GM23338 (cell line): ENCODE data around the gene TEKT5. TPM values are rescaled to one million over a fixed set of nuclear protein-coding genes. Genes with fewer than 3 reads are reported as not detected.

Source experiments
- ATAC-seq: fragments of 200-7000 bp; cut with Tn5 transposase; 3 replicates; pipeline ENCODE4 v1.9.1; 2020
- DNase-seq: peaks from one replicate; pipeline ENCODE4 v3.0.0-alpha.2; 2015; ENCODE audit warnings: low spot score
- H2AFZ ChIP-seq: fragments of 200-600 bp; sonication (generic); 2 replicates; pipeline ENCODE4 v1.8.0; 2016; ENCODE audit warnings: antibody characterized with exemption, mild to moderate bottlenecking, moderate library complexity
- H3F3A ChIP-seq: fragments of 200-600 bp; sonication (generic); replicated peaks from 2 replicates; pipeline ENCODE4 v1.8.0; 2017; ENCODE audit warnings: antibody characterized with exemption, mixed run types, low read depth
- H3K27ac ChIP-seq: fragments of 200-600 bp; sonication (generic); 2 replicates; pipeline ENCODE4 v1.6.1; 2016; ENCODE audit warnings: low read depth
- H3K27me3 ChIP-seq: fragments of 200-600 bp; sonication (generic); 2 replicates; pipeline ENCODE4 v1.8.0; 2016; ENCODE audit warnings: mild to moderate bottlenecking, mixed run types, moderate library complexity; ENCODE audit not compliant: insufficient read depth
- H3K36me3 ChIP-seq: fragments of 200-600 bp; sonication (generic); 2 replicates; pipeline ENCODE4 v1.8.0; 2016; ENCODE audit warnings: mild to moderate bottlenecking; ENCODE audit not compliant: insufficient read depth
- H3K4me1 ChIP-seq: fragments of 200-600 bp; sonication (generic); 2 replicates; pipeline ENCODE4 v1.8.0; 2016; ENCODE audit warnings: mild to moderate bottlenecking, moderate library complexity; ENCODE audit not compliant: insufficient read depth
- H3K4me2 ChIP-seq: fragments of 200-600 bp; sonication (generic); 2 replicates; pipeline ENCODE4 v1.7.1; 2017; ENCODE audit warnings: mixed run types
- H3K4me3 ChIP-seq: fragments of 200-600 bp; sonication (generic); 2 replicates; pipeline ENCODE4 v1.6.1; 2016; ENCODE audit warnings: mixed run types
- H3K79me2 ChIP-seq: fragments of 200-600 bp; sonication (generic); replicated peaks from 2 replicates; pipeline ENCODE4 v1.8.0; 2017; ENCODE audit warnings: mild to moderate bottlenecking; ENCODE audit not compliant: insufficient read depth
- H3K9me2 ChIP-seq: fragments of 200-600 bp; sonication (generic); 2 replicates; pipeline ENCODE4 v1.8.0; 2017; ENCODE audit not compliant: insufficient read depth
- H4K20me1 ChIP-seq: fragments of 200-600 bp; sonication (generic); replicated peaks from 2 replicates; pipeline ENCODE4 v1.8.0; 2017; ENCODE audit warnings: mild to moderate bottlenecking; ENCODE audit not compliant: insufficient read depth
- H3K27ac Mint-ChIP-seq: 2 replicates; pipeline ENCODE4 v1.8.0; 2020; ENCODE audit warnings: inconsistent platforms, mild to moderate bottlenecking, moderate library complexity, mixed read lengths
- H3K27me3 Mint-ChIP-seq: 3 replicates; pipeline ENCODE4 v1.8.0; 2022; ENCODE audit warnings: low read depth, mild to moderate bottlenecking, moderate library complexity, mixed read lengths, inconsistent platforms; ENCODE audit not compliant: insufficient read depth, poor library complexity
- H3K36me3 Mint-ChIP-seq: 3 replicates; pipeline ENCODE4 v1.8.0; 2021; ENCODE audit warnings: low read depth, mild to moderate bottlenecking, inconsistent platforms, moderate library complexity, mixed read lengths
- H3K4me1 Mint-ChIP-seq: 3 replicates; pipeline ENCODE4 v1.8.0; 2020; ENCODE audit warnings: mild to moderate bottlenecking, inconsistent platforms, mixed read lengths
- H3K4me3 Mint-ChIP-seq: 3 replicates; pipeline ENCODE4 v1.8.0; 2021; ENCODE audit warnings: moderate library complexity, mild to moderate bottlenecking, inconsistent platforms, mixed read lengths
- H3K9me3 Mint-ChIP-seq: 3 replicates; pipeline ENCODE4 v1.8.0; 2020; ENCODE audit warnings: moderate library complexity, mild to moderate bottlenecking, inconsistent platforms, mixed read lengths
- CREB1 ChIP-seq: fragments of 250-450 bp; sonication (Bioruptor Pico); IDR thresholded peaks from 2 replicates; pipeline ENCODE4 v1.5.0; 2020; ENCODE audit warnings: low read depth, mild to moderate bottlenecking, moderate library complexity
- CTCF ChIP-seq, 2 experiments: fragments of 200-600 bp in 1 of 2; sonication (generic) in 1 of 2; conservative IDR thresholded peaks; 2 replicates each; pipeline versions ENCODE4 v1.5.1 to v1.6.1; 2016 to 2017; ENCODE audit warnings: antibody characterized with exemption in 2 of 2, low read depth in 2 of 2, mild to moderate bottlenecking in 2 of 2, moderate library complexity in 1 of 2
- ETS1 ChIP-seq: IDR thresholded peaks from 2 replicates; pipeline ENCODE4 v1.6.1; 2016; ENCODE audit warnings: antibody characterized with exemption
- EZH2 ChIP-seq: fragments of 200-600 bp; sonication (generic); IDR thresholded peaks from one replicate; pipeline ENCODE4 v1.8.0; 2017; ENCODE audit warnings: antibody characterized with exemption, mild to moderate bottlenecking, low read depth; ENCODE audit not compliant: unreplicated experiment
- EZH2phosphoT487 ChIP-seq: fragments of 200-600 bp; sonication (generic); IDR thresholded peaks from one replicate; pipeline ENCODE4 v1.8.1; 2018; ENCODE audit warnings: antibody characterized with exemption; ENCODE audit not compliant: unreplicated experiment
- JUNB ChIP-seq: IDR thresholded peaks from one replicate; pipeline ENCODE4 v1.6.1; 2016; ENCODE audit warnings: antibody characterized with exemption; ENCODE audit not compliant: unreplicated experiment
- NANOG ChIP-seq: IDR thresholded peaks from 2 replicates; pipeline ENCODE4 v1.6.1; 2016; ENCODE audit warnings: antibody characterized with exemption, borderline replicate concordance
- POLR2AphosphoS5 ChIP-seq: IDR thresholded peaks from 2 replicates; pipeline ENCODE4 v1.6.1; 2016; ENCODE audit warnings: antibody characterized with exemption, low read depth
- REST ChIP-seq: IDR thresholded peaks from one replicate; pipeline ENCODE4 v1.6.1; 2018; ENCODE audit warnings: antibody characterized with exemption; ENCODE audit not compliant: unreplicated experiment
- STAT1 ChIP-seq: IDR thresholded peaks from one replicate; pipeline ENCODE4 v1.6.1; 2016; ENCODE audit warnings: antibody characterized with exemption; ENCODE audit not compliant: unreplicated experiment
- ZNF114 ChIP-seq: fragments of 250-450 bp; sonication (Bioruptor Pico); IDR thresholded peaks from 2 replicates; pipeline ENCODE4 v1.5.0; 2020; ENCODE audit warnings: mild to moderate bottlenecking, moderate library complexity
- ZNF331 ChIP-seq: fragments of 250-450 bp; sonication (Bioruptor Pico); IDR thresholded peaks from 2 replicates; pipeline ENCODE4 v1.5.0; 2020; ENCODE audit warnings: low read depth, mild to moderate bottlenecking, moderate library complexity
- ZNF462 ChIP-seq: fragments of 250-450 bp; sonication (Bioruptor Pico); IDR thresholded peaks from 2 replicates; pipeline ENCODE4 v1.5.0; 2020; ENCODE audit warnings: mild to moderate bottlenecking, moderate library complexity
- polyA plus RNA-seq: library from polyadenylated mRNA; unstranded; fragments of >200 nt; fragmentation: Nextera tagmentation; extraction: Ambion mirVana; gene quantifications from 2 replicates; pipeline ENCODE4 v1.2.1, GENCODE V29; 2016
- total RNA-seq: library from RNA; depleted of rRNA; stranded (reverse); fragments of >200 nt; shearing (Covaris generic); gene quantifications from 2 replicates; pipeline ENCODE4 v1.2.3, GENCODE V29; 2014

The TEKT5 gene
- total and polyA plus RNA-seq, 2 experiments from 2014 or later, result 0.52 TPM; not detected in 1

- H3K9me3 Mint-ChIP-seq, result no peaks in the 10 kb centered on the region; the same call in 2 of the 3 replicates
- peaks cover 13% of the 10 kb centered on the region for H3K27me3 Mint-ChIP-seq
- TF ChIP-seq REST (no peak), ZNF331 (CRISPR knock-in tag) (no peak), NANOG (no peak), JUNB (no peak), STAT1 (no peak), ZNF114 (CRISPR knock-in tag) (no peak), POLR2AphosphoS5 (no peak), ETS1 (no peak), CTCF (conservative IDR thresholded peaks at IDR 0.05; ENCODE audit: low read depth in 2 of 2) (no peak), EZH2 (no peak), CREB1 (CRISPR knock-in tag) (no peak), ZNF462 (no peak), EZH2phosphoT487 (no peak)
- Histone ChIP-seq H3K4me2 (no peak overlapping the region), H3K4me3 (no peak overlapping the region), H3K79me2 (no peaks in the 10 kb centered on the region), H3K27ac (no peak overlapping the region), H4K20me1 (no peaks in the 10 kb centered on the region), H3K9me2 (no peaks in the 10 kb centered on the region), H3K27me3 (peaks cover 6% of the 10 kb centered on the region; the same call in 1 of the 2 replicates), H2AFZ (no peak overlapping the region), H3K36me3 (no peaks in the 10 kb centered on the region), H3K4me1 (peaks cover 17% of the 10 kb centered on the region), H3F3A (no peaks in the 10 kb centered on the region)
- H3K36me3 Mint-ChIP-seq, result no peaks in the 10 kb centered on the region
- DNase-seq, result no peak
- ATAC-seq, result no peak
- no peak overlapping the region for H3K27ac Mint-ChIP-seq
- H3K4me3 Mint-ChIP-seq, result no peak overlapping the region
- H3K4me1 Mint-ChIP-seq, result peaks cover 16% of the 10 kb centered on the region
These were observed 71.7 kb downstream of the TEKT5 start for GRCh38 chr16:10623059-10623458.
